RPMI7951 (cell line): ENCODE results near the gene ST3GAL5. TPM values are rescaled to one million over a fixed set of nuclear protein-coding genes. Genes with fewer than 3 reads are reported as not detected.

ENCODE experiments used
- DNase-seq: peaks from one replicate; pipeline ENCODE4 v3.0.0-alpha.2; 2012; ENCODE audit warnings: low read depth
- total RNA-seq: library from RNA; depleted of rRNA; stranded (reverse); fragments of >200 nt; shearing (Covaris generic); gene quantifications from 2 replicates; pipeline ENCODE4 v1.2.3, GENCODE V29; 2014; rRNA removed

ST3GAL5 gene
- total RNA-seq, 1 experiment from 2014 or later: 98.5 TPM

GRCh38 chr2:85790032-85790431, 98.8 kb downstream of the ST3GAL5 start:
- no peak for DNase-seq

GRCh38 chr2:85789271-85789670, 99.5 kb downstream of the ST3GAL5 start:
- no peak for DNase-seq

- DNase-seq: no peak
Observed at GRCh38 chr2:85788603-85789002, 100.2 kb downstream of the ST3GAL5 start.

- DNase-seq: no peak
Observed at GRCh38 chr2:85787981-85788340, 100.8 kb downstream of the ST3GAL5 start.

- DNase-seq: no peak
Observed at GRCh38 chr2:85787282-85787980, 101.4 kb downstream of the ST3GAL5 start.

Other genes starting within 250 kb of the ST3GAL5 start
- gene SFTPB, start 220.8 kb downstream of the ST3GAL5 start, total RNA-seq: not detected in 2 replicates
- not detected in 2 replicates for gene GNLY, start 194.6 kb downstream of the ST3GAL5 start, total RNA-seq
- gene ATOH8, start 135.0 kb downstream of the ST3GAL5 start, total RNA-seq: 7.2 and 7.3 TPM in 2 replicates
- 13.0 and 17.2 TPM in 2 replicates for gene POLR1A, start 216.9 kb upstream of the ST3GAL5 start, total RNA-seq
- 78.5 and 92.3 TPM in 2 replicates for gene PTCD3, start 217.2 kb upstream of the ST3GAL5 start, total RNA-seq